ENCODE data around the gene MPPED1.

GRCh38 chr22:43544289-43544673 lies 132.5 kb downstream of the MPPED1 start:
- no peak for TF ChIP-seq CTCF (IDR thresholded peaks at IDR 0.05; ENCODE audit: insufficient read depth, low read depth, low read length)
- no peak for TF ChIP-seq EZH2 (IDR thresholded peaks at IDR 0.05; ENCODE audit: insufficient read depth, low read length)

All from astrocyte (in vitro differentiated cells and primary cell).